CD4-positive, alpha-beta T cell treated with Interleukin-4 for 4 hours (primary cell): Measurements from ENCODE around the gene HEBP1.

Source experiments
- DNase-seq: peaks from one replicate; pipeline ENCODE4 v3.0.0-alpha.2; 2020

The HEBP1 gene

GRCh38 chr12:12990700-12991468, 9.2 kb downstream of the HEBP1 start:
- DNase-seq: no peak

- no peak for DNase-seq
Measured at GRCh38 chr12:12987421-12987820, 12.6 kb downstream of the HEBP1 start.

GRCh38 chr12:12986775-12987331, 13.2 kb downstream of the HEBP1 start:
- DNase-seq: no peak

- no peak for DNase-seq
Measured at GRCh38 chr12:12985817-12986408, 14.2 kb downstream of the HEBP1 start.

GRCh38 chr12:12984149-12984548, 15.9 kb downstream of the HEBP1 start:
- no peak for DNase-seq

GRCh38 chr12:12983420-12984035, 16.5 kb downstream of the HEBP1 start:
- DNase-seq: peak; percentile 21

GRCh38 chr12:12982331-12982730, 17.7 kb downstream of the HEBP1 start:
- no peak for DNase-seq

- DNase-seq: no peak
Measured at GRCh38 chr12:12979731-12980259, 20.3 kb downstream of the HEBP1 start.

- no peak for DNase-seq
Measured at GRCh38 chr12:12979126-12979525, 20.9 kb downstream of the HEBP1 start.

GRCh38 chr12:12977231-12977630, 22.8 kb downstream of the HEBP1 start:
- DNase-seq: no peak

GRCh38 chr12:12976366-12976765, 23.7 kb downstream of the HEBP1 start:
- DNase-seq: no peak

GRCh38 chr12:12975322-12976077, 24.6 kb downstream of the HEBP1 start:
- DNase-seq: no peak

- no peak for DNase-seq
Measured at GRCh38 chr12:12974211-12974610, 25.9 kb downstream of the HEBP1 start.

GRCh38 chr12:12973019-12973418, 27.0 kb downstream of the HEBP1 start:
- no peak for DNase-seq

- no peak for DNase-seq
Measured at GRCh38 chr12:12965836-12966235, 34.2 kb downstream of the HEBP1 start.

- no peak for DNase-seq
Measured at GRCh38 chr12:12964255-12964654, 35.8 kb downstream of the HEBP1 start.

- no peak for DNase-seq
Measured at GRCh38 chr12:12960639-12961209, 39.3 kb downstream of the HEBP1 start.

- no peak for DNase-seq
Measured at GRCh38 chr12:12958886-12959285, 41.2 kb downstream of the HEBP1 start.

GRCh38 chr12:12954878-12955625, 45.0 kb downstream of the HEBP1 start:
- DNase-seq: no peak

- no peak for DNase-seq
Measured at GRCh38 chr12:12954356-12954755, 45.7 kb downstream of the HEBP1 start.

GRCh38 chr12:12952036-12952435, 48.0 kb downstream of the HEBP1 start, which contains the start of gene GPRC5D:
Gene GPRC5D (minus strand): TSS chr12:12952170. CDS start chr12:12950384, 1,786 bp downstream.
- no peak for DNase-seq

- DNase-seq: no peak
Measured at GRCh38 chr12:12951504-12951903, 48.6 kb downstream of the HEBP1 start.
